Cardiac muscle cell (in vitro differentiated cells and primary cell): ENCODE measurements around the gene CACNA1C. TPM values are rescaled to one million over a fixed set of nuclear protein-coding genes. Genes with fewer than 3 reads are reported as not detected.

Experiments used
- DNase-seq, 2 donors: peaks; one replicate each; pipeline versions ENCODE4 v3.0.0 to v3.0.0-alpha.2; 2010 to 2017; ENCODE audit warnings: low read depth in 1 of 2, low spot score in 1 of 2
- H3K27ac ChIP-seq: fragments of 200-600 bp; sonication (generic); 2 replicates; pipeline ENCODE4 v1.5.1; 2016
- H3K27me3 ChIP-seq: fragments of 200-600 bp; sonication (generic); 2 replicates; pipeline ENCODE4 v1.6.0; 2016; ENCODE audit warnings: control low read depth
- H3K36me3 ChIP-seq: fragments of 200-600 bp; sonication (generic); 2 replicates; pipeline ENCODE4 v1.5.1; 2016; ENCODE audit warnings: control low read depth
- H3K4me1 ChIP-seq: fragments of 200-600 bp; sonication (generic); 2 replicates; pipeline ENCODE4 v1.8.1; 2017; ENCODE audit warnings: low read depth, mild to moderate bottlenecking, mixed run types
- H3K4me3 ChIP-seq: fragments of 200-600 bp; sonication (generic); 2 replicates; pipeline ENCODE4 v1.5.1; 2016; ENCODE audit warnings: mild to moderate bottlenecking
- H3K9me3 ChIP-seq: fragments of 200-600 bp; sonication (generic); 2 replicates; pipeline ENCODE4 v1.5.1; 2017; ENCODE audit warnings: low read depth, mild to moderate bottlenecking, control low read depth
- polyA plus RNA-seq: library from polyadenylated mRNA; unstranded; fragments of >200 nt; fragmentation: Nextera tagmentation; extraction: Ambion mirVana; gene quantifications from 2 replicates; pipeline ENCODE4 v1.2.1, GENCODE V29; 2016
- total RNA-seq: library from RNA; depleted of rRNA; stranded (reverse); fragments of >200 nt; gene quantifications from 2 replicates; pipeline ENCODE4 v1.2.3, GENCODE V29; 2016
- TF ChIP-seq, protein P1 (sequence below): IDR thresholded peaks from 2 replicates; pipeline ENCODE4 v1.5.1; 2012; ENCODE audit warnings: low read depth, mild to moderate bottlenecking, low read length

The CACNA1C gene
- total and polyA plus RNA-seq, 2 experiments from 2014 or later = 40.8 to 77.8 TPM

DNA sequence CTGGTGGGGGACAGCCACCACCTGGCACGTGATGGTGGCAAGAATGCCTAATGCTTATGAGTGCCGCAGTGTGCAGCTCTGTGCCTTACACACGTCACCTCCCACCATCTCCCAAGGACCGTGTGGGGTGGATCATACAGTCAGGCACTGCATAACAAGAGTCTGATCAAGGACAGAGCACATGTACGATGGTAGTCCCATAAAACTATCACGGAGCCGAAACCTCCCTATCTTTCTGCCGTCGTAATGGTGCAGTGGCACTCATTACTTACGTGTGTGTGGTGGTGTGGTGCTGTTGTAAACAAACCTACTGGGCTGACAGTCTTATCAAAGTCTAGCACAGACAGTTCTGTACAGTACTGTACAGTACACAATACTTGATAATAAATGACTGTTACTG lies 89.3 kb downstream of the CACNA1C start:
- H3K27me3 ChIP-seq = no peaks in the 10 kb centered on the region
- H3K4me3 ChIP-seq = no peak overlapping the region
- TF ChIP-seq, protein P1, sequence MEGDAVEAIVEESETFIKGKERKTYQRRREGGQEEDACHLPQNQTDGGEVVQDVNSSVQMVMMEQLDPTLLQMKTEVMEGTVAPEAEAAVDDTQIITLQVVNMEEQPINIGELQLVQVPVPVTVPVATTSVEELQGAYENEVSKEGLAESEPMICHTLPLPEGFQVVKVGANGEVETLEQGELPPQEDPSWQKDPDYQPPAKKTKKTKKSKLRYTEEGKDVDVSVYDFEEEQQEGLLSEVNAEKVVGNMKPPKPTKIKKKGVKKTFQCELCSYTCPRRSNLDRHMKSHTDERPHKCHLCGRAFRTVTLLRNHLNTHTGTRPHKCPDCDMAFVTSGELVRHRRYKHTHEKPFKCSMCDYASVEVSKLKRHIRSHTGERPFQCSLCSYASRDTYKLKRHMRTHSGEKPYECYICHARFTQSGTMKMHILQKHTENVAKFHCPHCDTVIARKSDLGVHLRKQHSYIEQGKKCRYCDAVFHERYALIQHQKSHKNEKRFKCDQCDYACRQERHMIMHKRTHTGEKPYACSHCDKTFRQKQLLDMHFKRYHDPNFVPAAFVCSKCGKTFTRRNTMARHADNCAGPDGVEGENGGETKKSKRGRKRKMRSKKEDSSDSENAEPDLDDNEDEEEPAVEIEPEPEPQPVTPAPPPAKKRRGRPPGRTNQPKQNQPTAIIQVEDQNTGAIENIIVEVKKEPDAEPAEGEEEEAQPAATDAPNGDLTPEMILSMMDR = no peak
- peaks cover 12% of the 10 kb centered on the region for H3K4me1 ChIP-seq
- no peak for DNase-seq
- no peaks in the 10 kb centered on the region for H3K36me3 ChIP-seq
- no peak overlapping the region for H3K27ac ChIP-seq
- no peaks in the 10 kb centered on the region for H3K9me3 ChIP-seq

DNA sequence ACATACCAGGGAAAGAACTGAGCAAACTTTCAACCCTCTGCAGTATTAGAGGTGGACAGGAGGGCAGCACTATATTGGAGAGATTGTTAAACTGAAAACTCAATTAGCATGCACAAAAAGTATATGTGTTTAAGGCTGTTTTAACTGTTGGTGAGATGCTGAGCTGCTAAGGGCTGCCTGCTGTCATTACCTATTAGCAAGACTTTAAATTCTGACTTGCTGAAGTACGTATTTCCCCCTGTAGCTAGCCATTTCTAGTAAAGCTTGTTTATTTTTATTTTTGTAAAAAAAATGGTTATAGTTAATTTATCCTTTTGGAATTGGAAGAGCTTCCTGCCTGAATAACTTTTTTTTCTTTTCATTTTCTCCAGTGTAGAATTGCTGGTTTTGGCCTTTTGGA lies 92.2 kb downstream of the CACNA1C start:
- Histone ChIP-seq H3K27me3 (no peaks in the 10 kb centered on the region), H3K36me3 (no peaks in the 10 kb centered on the region), H3K9me3 (no peaks in the 10 kb centered on the region), H3K4me1 (peaks cover 13% of the 10 kb centered on the region), H3K4me3 (no peak overlapping the region), H3K27ac (no peak overlapping the region)
- DNase-seq = no peak
- TF ChIP-seq, protein P1 = no peak

DNA sequence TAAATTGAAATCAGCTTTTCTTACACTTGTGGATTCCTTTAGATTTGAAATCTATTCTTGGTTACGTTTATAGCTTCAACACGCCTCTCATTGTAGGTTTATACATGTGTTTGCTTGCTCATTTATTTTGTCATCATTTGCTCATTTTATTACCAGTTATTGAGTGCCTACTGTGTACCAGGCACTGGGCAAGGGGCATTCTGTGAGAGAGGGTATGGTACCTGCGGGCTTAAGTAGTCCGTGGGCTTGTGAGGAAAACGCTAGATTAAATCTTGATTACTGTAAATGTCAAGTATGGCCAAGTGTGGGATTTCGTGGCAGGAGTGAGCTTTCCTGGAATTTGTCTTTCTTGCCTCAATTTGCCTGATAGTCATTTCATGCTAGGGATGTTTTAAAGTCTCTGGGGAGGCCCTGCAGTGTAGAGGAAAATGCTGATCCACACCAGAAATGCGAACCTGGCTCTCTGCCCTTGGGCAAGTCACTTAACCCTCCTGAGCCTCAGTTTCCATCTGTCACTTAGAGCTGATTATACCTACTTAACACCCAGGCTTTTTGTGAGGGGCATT lies 92.7 kb downstream of the CACNA1C start:
- Histone ChIP-seq H3K36me3 (no peaks in the 10 kb centered on the region), H3K4me3 (no peak overlapping the region), H3K9me3 (no peaks in the 10 kb centered on the region), H3K27me3 (no peaks in the 10 kb centered on the region), H3K27ac (peak overlapping the region; percentile 17), H3K4me1 (peaks cover 19% of the 10 kb centered on the region)
- TF ChIP-seq, protein P1 = no peak
- DNase-seq = no peak

DNA sequence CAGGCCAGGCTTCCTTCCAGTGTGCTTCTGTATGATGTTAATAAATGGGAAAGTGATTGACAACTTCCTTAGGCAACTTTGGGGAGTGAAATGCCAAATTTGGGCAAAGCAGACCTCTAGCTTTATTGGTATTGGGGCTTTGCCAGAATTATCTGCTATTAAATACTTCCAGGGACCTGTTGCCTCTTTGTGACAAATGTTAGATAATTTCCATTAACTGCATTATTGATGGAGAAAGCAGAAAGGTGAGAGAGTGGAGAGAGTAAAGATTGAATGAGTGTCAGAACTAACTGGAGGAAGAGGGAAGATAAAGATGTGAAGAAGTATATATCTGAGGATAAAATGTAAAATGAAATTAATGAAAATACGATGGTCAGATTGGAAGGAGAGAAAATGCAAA lies 94.5 kb downstream of the CACNA1C start:
- H3K27ac ChIP-seq = no peak overlapping the region
- H3K27me3 ChIP-seq = no peaks in the 10 kb centered on the region
- H3K4me3 ChIP-seq = no peak overlapping the region
- TF ChIP-seq, protein P1 = no peak
- no peaks in the 10 kb centered on the region for H3K36me3 ChIP-seq
- H3K4me1 ChIP-seq = peaks cover 29% of the 10 kb centered on the region
- no peaks in the 10 kb centered on the region for H3K9me3 ChIP-seq
- DNase-seq = no peak

DNA sequence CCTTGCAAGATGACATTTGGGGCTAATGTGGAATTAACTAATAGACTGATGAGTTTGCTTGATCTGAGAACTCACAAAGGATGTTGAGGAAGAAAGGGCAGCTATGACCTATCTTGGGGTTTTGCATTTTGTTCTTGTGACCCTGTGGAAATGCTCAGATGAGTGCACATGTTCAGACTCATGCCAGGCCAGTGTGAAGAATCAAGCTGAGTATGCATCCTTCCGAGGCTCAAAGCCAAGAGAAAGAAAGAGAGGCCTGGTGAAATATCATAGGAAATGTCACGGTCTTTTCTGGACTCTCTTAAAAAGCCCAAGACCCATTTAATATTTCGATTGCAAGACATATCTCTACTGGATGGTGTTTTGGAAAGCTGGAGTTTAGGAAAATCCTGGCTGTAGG lies 96.3 kb downstream of the CACNA1C start:
- H3K36me3 ChIP-seq = no peaks in the 10 kb centered on the region
- no peaks in the 10 kb centered on the region for H3K9me3 ChIP-seq
- no peaks in the 10 kb centered on the region for H3K27me3 ChIP-seq
- H3K27ac ChIP-seq = no peak overlapping the region
- TF ChIP-seq, protein P1 = no peak
- H3K4me3 ChIP-seq = no peak overlapping the region
- peaks cover 37% of the 10 kb centered on the region for H3K4me1 ChIP-seq
- no peak for DNase-seq
